ENCODE data around the gene ZNF318.

ZNF318 gene

GRCh38 chr6:43297644-43298564 lies 71.5 kb downstream of the ZNF318 start, which contains the start of gene SLC22A7:
SLC22A7 (plus strand) TSS chr6:43298260; CDS start chr6:43298359, 99 bp downstream.
- DNase-seq, result no peak

DNA sequence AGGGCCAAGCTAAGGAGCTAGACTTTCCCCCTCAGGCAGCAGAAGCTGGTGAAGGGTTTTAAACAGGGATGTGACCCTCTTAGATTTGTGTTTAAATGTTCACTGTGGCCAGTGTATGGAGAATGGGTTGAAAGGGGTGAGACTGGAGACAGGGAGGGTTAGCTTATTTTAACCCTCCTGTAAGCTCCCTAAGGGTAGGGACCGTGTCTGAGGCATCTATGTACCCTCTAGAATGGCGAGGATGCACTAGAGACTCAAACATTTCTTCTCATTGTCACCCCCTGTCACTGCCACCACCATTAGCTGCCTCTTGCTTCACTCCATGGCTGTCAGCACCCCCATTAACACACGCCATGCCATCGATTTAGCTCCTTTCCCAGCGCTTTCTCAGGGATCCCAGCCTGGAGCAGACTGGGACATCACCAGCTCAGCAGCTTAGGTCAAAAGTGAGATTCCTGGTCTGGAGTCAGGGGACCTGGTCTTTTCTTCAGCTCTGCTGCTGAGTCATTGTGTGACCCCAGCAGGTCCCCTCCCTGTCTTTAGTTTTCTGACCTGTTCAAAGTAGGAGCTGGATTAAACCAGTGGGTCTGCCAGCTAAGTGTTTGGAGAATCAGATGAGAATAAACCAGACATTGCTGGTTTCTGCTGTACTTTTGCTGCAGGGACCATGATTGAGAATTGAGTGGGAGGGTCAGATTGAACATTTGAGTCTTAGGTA lies 72.5 kb downstream of the ZNF318 start:
- no peak for DNase-seq

- no peak for DNase-seq
Observed at GRCh38 chr6:43295456-43295855, 74.0 kb downstream of the ZNF318 start.

DNA sequence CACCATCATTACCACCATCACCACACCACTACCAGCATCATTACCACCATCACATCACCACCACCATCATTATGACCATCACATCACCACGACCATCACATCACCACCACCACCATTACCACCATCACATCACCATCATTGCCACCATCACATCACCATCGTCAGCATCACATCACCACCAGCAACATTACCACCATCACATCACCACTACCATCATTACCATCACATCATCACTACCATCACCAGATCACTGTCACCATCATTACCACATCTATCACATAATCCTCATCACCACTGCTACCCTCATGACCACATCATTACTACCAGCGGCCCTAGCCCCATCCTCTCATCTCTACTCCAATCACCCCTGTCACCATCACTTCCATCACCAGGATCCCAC lies 74.9 kb downstream of the ZNF318 start:
- DNase-seq, result no peak

GRCh38 chr6:43293698-43294097 lies 75.7 kb downstream of the ZNF318 start:
- no peak for DNase-seq

- DNase-seq, result no peak
Observed at GRCh38 chr6:43292763-43293318, 76.6 kb downstream of the ZNF318 start.

DNA sequence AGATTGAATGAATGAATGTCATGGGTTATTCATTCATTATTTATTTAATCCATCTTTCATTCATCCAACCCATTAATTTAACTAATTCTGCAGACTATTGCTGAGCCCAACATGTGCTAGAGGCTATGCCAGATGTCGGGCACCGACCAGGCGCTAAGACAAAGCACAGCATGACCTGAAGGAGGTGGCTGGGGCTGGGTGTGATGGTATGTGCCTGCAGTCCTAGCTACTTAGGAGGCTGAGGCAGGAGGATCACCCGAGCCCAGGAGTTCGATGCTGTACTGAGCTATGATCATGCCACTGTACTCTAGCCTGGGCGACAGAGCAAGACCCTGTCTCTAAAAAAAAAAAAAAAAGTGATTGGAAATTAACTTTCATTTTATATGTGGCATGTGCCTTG lies 77.1 kb downstream of the ZNF318 start:
- no peak for DNase-seq

DNA sequence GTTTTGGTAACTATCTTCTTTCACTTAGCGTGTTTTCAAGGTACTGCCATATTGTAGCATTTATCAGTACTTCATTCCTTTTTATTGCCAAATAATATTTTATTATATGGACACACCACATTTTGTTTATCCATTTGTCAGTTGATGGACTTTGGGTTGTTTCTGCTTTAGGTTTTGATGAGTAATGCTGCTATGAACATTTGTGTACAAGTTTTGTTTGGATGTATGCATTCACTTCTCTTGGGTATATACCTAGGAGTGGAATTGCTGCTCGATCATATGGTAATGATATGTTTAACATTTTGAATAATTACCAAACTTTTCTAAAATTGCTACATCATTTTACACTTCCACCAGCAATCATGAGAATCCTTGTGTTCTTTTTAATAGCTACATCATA lies 77.7 kb downstream of the ZNF318 start:
- DNase-seq, result no peak

GRCh38 chr6:43290905-43291355 lies 78.5 kb downstream of the ZNF318 start:
- DNase-seq, result no peak

DNA sequence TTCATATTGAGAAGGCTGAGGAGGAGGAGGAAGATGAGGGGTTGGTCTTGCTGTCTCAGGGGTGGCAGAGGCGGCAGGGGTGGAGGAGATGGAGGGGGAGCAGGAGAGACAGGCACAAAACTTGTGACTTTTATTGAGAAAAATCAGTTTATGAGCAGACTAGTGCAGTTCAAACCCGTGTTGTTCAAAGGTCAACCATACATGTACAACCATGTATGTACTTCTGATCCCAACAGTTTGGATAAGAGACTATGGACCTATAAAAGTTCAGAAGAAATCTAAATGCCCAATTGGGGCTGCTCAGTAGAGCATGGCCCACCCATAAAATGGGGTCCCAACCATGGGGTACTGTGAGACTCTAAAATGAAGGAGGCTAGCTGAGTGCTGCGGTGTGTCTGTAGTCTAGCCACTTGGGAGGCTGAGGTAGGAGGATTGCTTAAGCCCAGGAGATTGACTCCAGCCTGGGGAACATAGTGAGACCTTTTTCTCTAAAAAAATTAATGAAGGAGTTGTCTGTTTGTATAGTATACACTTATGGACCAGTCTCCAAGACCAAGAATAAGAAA lies 79.0 kb downstream of the ZNF318 start:
- no peak for DNase-seq

- no peak for DNase-seq
Observed at GRCh38 chr6:43287717-43288679, 81.4 kb downstream of the ZNF318 start.

DNA sequence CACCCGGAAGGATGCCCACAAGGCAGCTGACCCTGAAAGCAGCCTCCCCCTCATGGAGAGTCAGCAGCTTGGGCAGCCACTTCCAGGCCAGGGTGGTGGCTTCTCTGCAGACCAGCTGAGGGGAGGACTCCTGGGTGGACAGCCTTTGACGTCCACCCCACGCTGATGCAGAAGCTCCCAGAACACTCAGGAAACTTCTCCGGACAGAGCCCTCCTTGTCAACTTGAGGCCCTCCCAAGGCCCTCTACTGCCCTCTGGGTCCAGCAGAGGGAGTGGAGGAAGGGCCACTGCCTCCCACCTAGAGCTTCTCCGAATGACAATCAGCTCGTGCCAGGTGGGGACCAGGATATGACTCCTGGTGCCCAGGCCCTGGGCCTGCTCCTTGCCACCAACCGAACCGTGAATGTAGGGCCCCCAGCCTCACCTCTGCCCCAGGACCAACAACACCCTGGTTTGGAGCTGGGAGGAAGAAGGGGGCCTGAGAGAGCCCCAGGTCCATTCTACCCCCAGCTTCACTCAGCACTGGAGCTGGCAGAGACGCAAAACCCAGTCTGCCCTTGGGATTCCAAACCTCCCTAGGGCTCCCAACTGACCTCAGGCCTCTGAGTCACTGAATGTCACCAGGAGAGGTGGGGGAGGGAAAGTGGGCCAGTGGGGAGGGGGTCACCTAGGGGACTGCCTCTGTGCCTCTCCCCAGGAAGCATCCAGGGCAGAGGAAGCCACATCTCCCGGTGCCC lies 82.3 kb downstream of the ZNF318 start:
- DNase-seq, result no peak

DNA sequence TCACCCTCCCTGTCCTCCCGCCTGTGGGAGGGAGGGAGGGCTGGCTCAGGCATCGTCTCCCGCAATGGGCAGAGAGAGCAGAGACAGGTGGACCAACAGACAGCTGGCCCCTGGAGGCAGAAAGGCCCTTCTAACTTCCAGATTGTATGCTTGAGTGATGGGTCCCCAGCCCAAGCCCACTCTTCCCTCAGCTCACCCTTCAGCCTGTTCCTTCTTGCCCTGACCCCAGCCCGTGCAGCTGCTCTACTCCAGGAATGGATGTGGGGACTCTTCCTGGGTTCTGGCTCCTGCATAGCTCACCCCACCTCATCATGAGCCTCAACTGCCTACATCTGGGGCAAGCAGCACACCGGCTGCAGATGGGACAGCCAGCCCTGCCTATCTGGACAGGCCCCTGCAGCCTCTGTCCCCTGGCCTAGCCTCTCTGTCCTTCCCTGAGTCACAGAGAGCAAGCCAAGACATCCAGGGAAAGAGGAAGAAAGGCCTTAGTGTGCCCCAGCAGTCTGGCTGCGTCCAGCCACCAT lies 82.9 kb downstream of the ZNF318 start:
- DNase-seq, result no peak
